ENCODE results near the gene GFER.
A peak's percentile ranks its signal among the peaks of the same experiment; 100 is the strongest.
"Not testable (repeated sequence)": the region's sequence is repeated elsewhere in the genome, so short reads cannot be mapped to it uniquely, and the experiment has no call there.

GFER gene

GRCh38 chr16:1983544-1984346, at the start of gene GFER:
Gene GFER, plus strand, starts transcription at chr16:1984193. Its CDS starts 26 bp downstream, at chr16:1984219.
- peak; percentile 70 for DNase-seq

GRCh38 chr16:1936945-1937479, 47.0 kb upstream of the GFER start:
- no peak for DNase-seq

GRCh38 chr16:1938316-1938715, 45.7 kb upstream of the GFER start:
- DNase-seq = no peak

GRCh38 chr16:1938910-1939309, 45.1 kb upstream of the GFER start:
- DNase-seq = no peak

GRCh38 chr16:1939833-1940232, 44.2 kb upstream of the GFER start:
- DNase-seq = not testable (repeated sequence)

GRCh38 chr16:1940273-1941161, 43.5 kb upstream of the GFER start:
- DNase-seq = no peak

GRCh38 chr16:1941162-1942046, 42.6 kb upstream of the GFER start:
- DNase-seq = no peak

- no peak for DNase-seq
Measured at GRCh38 chr16:1942047-1942809, 41.8 kb upstream of the GFER start.

GRCh38 chr16:1942810-1943726, 40.9 kb upstream of the GFER start, which contains the start of gene MSRB1:
Gene MSRB1, minus strand, starts transcription at chr16:1943199. Its CDS starts 43 bp downstream, at chr16:1943156.
- peak; percentile 100 for DNase-seq

GRCh38 chr16:1944612-1945199, 39.3 kb upstream of the GFER start:
- no peak for DNase-seq

GRCh38 chr16:1945559-1946391, 38.2 kb upstream of the GFER start:
- DNase-seq = no peak

GRCh38 chr16:1946495-1947368, 37.3 kb upstream of the GFER start:
- DNase-seq = no peak

- DNase-seq = no peak
Measured at GRCh38 chr16:1947369-1947670, 36.7 kb upstream of the GFER start.

- DNase-seq = no peak
Measured at GRCh38 chr16:1949507-1949906, 34.5 kb upstream of the GFER start.

- no peak for DNase-seq
Measured at GRCh38 chr16:1950047-1950446, 33.9 kb upstream of the GFER start.

- no peak for DNase-seq
Measured at GRCh38 chr16:1950559-1950958, 33.4 kb upstream of the GFER start.

GRCh38 chr16:1953734-1954133, 30.3 kb upstream of the GFER start:
- DNase-seq = no peak

- not testable (repeated sequence) for DNase-seq
Measured at GRCh38 chr16:1957434-1958142, 26.4 kb upstream of the GFER start.
